H9 (cell line): ENCODE data around the gene TSEN15. TPM values are rescaled to one million over a fixed set of nuclear protein-coding genes. Genes with fewer than 3 reads are reported as not detected.

ENCODE experiments used
- DNase-seq: peaks from one replicate; pipeline ENCODE4 v3.0.0-alpha.2; 2017
- H2AFZ ChIP-seq: one replicate; pipeline ENCODE4 v1.6.1; 2013; ENCODE audit warnings: mild to moderate bottlenecking, low read length, control low read depth, moderate library complexity
- H2AK5ac ChIP-seq: 2 replicates; pipeline ENCODE4 v1.6.1; 2013; ENCODE audit warnings: low read length, control low read depth, mixed read lengths; ENCODE audit not compliant: insufficient read length
- H2BK120ac ChIP-seq: one replicate; pipeline ENCODE4 v1.6.1; 2013; ENCODE audit warnings: low read depth, mild to moderate bottlenecking, low read length, control low read depth, inconsistent platforms; ENCODE audit not compliant: poor library complexity, severe bottlenecking
- H2BK12ac ChIP-seq: 2 replicates; pipeline ENCODE4 v1.6.1; 2013; ENCODE audit warnings: low read length, control low read depth, mixed read lengths, low read depth; ENCODE audit not compliant: insufficient read length
- H2BK15ac ChIP-seq: 2 replicates; pipeline ENCODE4 v1.6.1; 2013; ENCODE audit warnings: low read depth, low read length, control low read depth
- H2BK20ac ChIP-seq: one replicate; pipeline ENCODE4 v1.6.1; 2013; ENCODE audit warnings: low read depth, mild to moderate bottlenecking, low read length, control low read depth, inconsistent platforms; ENCODE audit not compliant: poor library complexity, severe bottlenecking
- H2BK5ac ChIP-seq: 2 replicates; pipeline ENCODE4 v1.6.1; 2013; ENCODE audit warnings: low read length, control low read depth, mixed read lengths; ENCODE audit not compliant: insufficient read length
- H3K14ac ChIP-seq: 2 replicates; pipeline ENCODE4 v1.6.1; 2013; ENCODE audit warnings: low read length, control low read depth; ENCODE audit not compliant: insufficient read depth
- H3K18ac ChIP-seq: 2 replicates; pipeline ENCODE4 v1.6.1; 2013; ENCODE audit warnings: low read depth, mild to moderate bottlenecking, mixed read lengths, low read length, control low read depth; ENCODE audit not compliant: insufficient read length
- H3K23ac ChIP-seq: 2 replicates; pipeline ENCODE4 v1.6.1; 2013; ENCODE audit warnings: low read length, control low read depth, mixed read lengths, low read depth; ENCODE audit not compliant: insufficient read length
- H3K23me2 ChIP-seq: 2 replicates; pipeline ENCODE4 v1.6.1; 2013; ENCODE audit warnings: low read depth, mild to moderate bottlenecking, mixed read lengths, low read length, control low read depth; ENCODE audit not compliant: insufficient read length, poor library complexity, severe bottlenecking
- H3K27ac ChIP-seq: 2 replicates; pipeline ENCODE4 v1.5.1; 2013; ENCODE audit warnings: low read length, control low read depth, mixed read lengths, low read depth; ENCODE audit not compliant: insufficient read length
- H3K27me3 ChIP-seq: 2 replicates; pipeline ENCODE4 v1.6.1; 2013; ENCODE audit warnings: low read length, control low read depth, inconsistent platforms; ENCODE audit not compliant: insufficient read depth
- H3K4ac ChIP-seq: 2 replicates; pipeline ENCODE4 v1.6.1; 2013; ENCODE audit warnings: low read depth, mild to moderate bottlenecking, control low read depth, inconsistent platforms, low read length, moderate library complexity
- H3K4me1 ChIP-seq: 2 replicates; pipeline ENCODE4 v1.6.1; 2013; ENCODE audit warnings: low read length, control low read depth, inconsistent platforms; ENCODE audit not compliant: insufficient read depth
- H3K4me2 ChIP-seq: 2 replicates; pipeline ENCODE4 v1.6.1; 2013; ENCODE audit warnings: low read length, control low read depth, mixed read lengths; ENCODE audit not compliant: insufficient read length, insufficient read depth
- H3K56ac ChIP-seq: 2 replicates; pipeline ENCODE4 v1.6.1; 2013; ENCODE audit warnings: low read depth, mild to moderate bottlenecking, mixed read lengths, low read length, control low read depth; ENCODE audit not compliant: insufficient read length
- H3K79me1 ChIP-seq: 2 replicates; pipeline ENCODE4 v1.6.1; 2013; ENCODE audit warnings: low read depth, mild to moderate bottlenecking, moderate library complexity, low read length, control low read depth, inconsistent platforms; ENCODE audit not compliant: insufficient read depth, poor library complexity, severe bottlenecking
- H3K79me2 ChIP-seq: 2 replicates; pipeline ENCODE4 v1.6.1; 2013; ENCODE audit warnings: low read length, control low read depth, inconsistent platforms; ENCODE audit not compliant: insufficient read depth
- H3K9ac ChIP-seq: 2 replicates; pipeline ENCODE4 v1.6.1; 2013; ENCODE audit warnings: low read length, control low read depth, mixed read lengths; ENCODE audit not compliant: insufficient read length; ENCODE audit errors: extremely low read depth
- H3K9me3 ChIP-seq: one replicate; pipeline ENCODE4 v1.6.1; 2013; ENCODE audit warnings: low read depth, low read length, inconsistent platforms; ENCODE audit not compliant: control insufficient read depth
- H3T11ph ChIP-seq: one replicate; pipeline ENCODE4 v1.6.1; 2013; ENCODE audit warnings: mild to moderate bottlenecking, low read length, control low read depth, inconsistent platforms
- H4K20me1 ChIP-seq: one replicate; pipeline ENCODE4 v1.6.1; 2013; ENCODE audit not compliant: control insufficient read depth, insufficient read length, insufficient read depth
- H4K5ac ChIP-seq: 2 replicates; pipeline ENCODE4 v1.6.1; 2013; ENCODE audit warnings: low read depth, mild to moderate bottlenecking, mixed read lengths, low read length, control low read depth; ENCODE audit not compliant: insufficient read length
- H4K8ac ChIP-seq: replicated peaks from 2 replicates; pipeline ENCODE4 v1.6.1; 2013; ENCODE audit warnings: low read length, control low read depth, mixed read lengths, low read depth; ENCODE audit not compliant: insufficient read length
- H4K91ac ChIP-seq: 2 replicates; pipeline ENCODE4 v1.6.1; 2013; ENCODE audit warnings: low read depth, mild to moderate bottlenecking, moderate library complexity, mixed read lengths, low read length, control low read depth; ENCODE audit not compliant: insufficient read length
- H3K27ac Mint-ChIP-seq, 3 experiments: 2 replicates in 2 of 3; 3 replicates in 1 of 3; pipeline ENCODE4 v1.8.0; 2020 to 2021; ENCODE audit warnings: mixed read lengths in 3 of 3, mild to moderate bottlenecking in 1 of 3, moderate library complexity in 1 of 3
- H3K27me3 Mint-ChIP-seq: 2 replicates; pipeline ENCODE4 v1.8.0; 2021; ENCODE audit warnings: low read depth, mild to moderate bottlenecking, moderate library complexity, mixed read lengths
- H3K36me3 Mint-ChIP-seq, 3 experiments: 2 replicates in 2 of 3; 3 replicates in 1 of 3; pipeline ENCODE4 v1.8.0; 2020 to 2021; ENCODE audit warnings: low read depth in 3 of 3, mixed read lengths in 3 of 3; ENCODE audit not compliant: insufficient read depth in 1 of 3
- H3K4me1 Mint-ChIP-seq, 2 experiments: 2 replicates each; pipeline ENCODE4 v1.8.0; 2020; ENCODE audit warnings: mixed read lengths in 2 of 2
- H3K4me3 Mint-ChIP-seq, 2 experiments: 2 replicates in 1 of 2; 3 replicates in 1 of 2; pipeline ENCODE4 v1.8.0; 2020 to 2021; ENCODE audit warnings: mild to moderate bottlenecking in 2 of 2, mixed read lengths in 2 of 2, moderate library complexity in 1 of 2
- H3K9me3 Mint-ChIP-seq, 2 experiments: 2 replicates in 1 of 2; 3 replicates in 1 of 2; pipeline ENCODE4 v1.8.0; 2020; ENCODE audit warnings: mild to moderate bottlenecking in 2 of 2, mixed read lengths in 2 of 2, moderate library complexity in 1 of 2
- WGBS: extraction: QIAGEN DNeasy Blood & Tissue Kit; methylation state at CpG from one replicate; pipeline ENCODE4 v1.1.7; 2013; ENCODE audit warnings: missing lambda C conversion rate, low lambda C conversion rate, mixed read lengths; ENCODE audit not compliant: insufficient read length; ENCODE audit errors: extremely low coverage; 5-methylcytosine and 5-hydroxymethylcytosine counted together
- total RNA-seq: library from RNA; stranded (reverse); gene quantifications from 2 replicates; pipeline ENCODE4 v1.2.1, GENCODE V29; 2021
- TF ChIP-seq, protein P1 (sequence below): fragments of 200-600 bp; sonication (generic); conservative IDR thresholded peaks from 3 replicates; pipeline ENCODE4 v1.8.0; 2021; ENCODE audit warnings: antibody characterized with exemption, mild to moderate bottlenecking

TSEN15 gene
- total RNA-seq, 1 experiment from 2014 or later, result 21.9 TPM

DNA sequence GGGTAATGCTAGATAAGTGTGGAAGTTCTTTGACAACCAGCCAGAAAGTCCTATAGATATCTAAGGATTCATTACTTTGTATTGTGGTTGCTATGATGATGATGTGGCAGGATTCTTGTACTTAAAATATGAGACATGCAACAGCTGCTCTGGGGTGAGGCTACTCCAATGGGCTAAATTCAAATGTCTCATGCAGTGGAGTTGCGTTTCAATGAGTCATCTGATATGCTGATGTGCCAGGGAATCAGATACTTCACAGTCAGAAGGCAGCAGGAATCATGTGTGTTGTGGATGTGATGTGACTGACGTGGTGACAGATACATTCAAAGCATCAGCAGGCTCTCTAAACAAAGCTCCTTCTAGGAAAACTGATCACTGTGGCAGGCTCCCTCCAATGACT, 66.5 kb downstream of the TSEN15 start:
- H3K27me3 Mint-ChIP-seq, result no peaks in the 10 kb centered on the region
- H4K8ac ChIP-seq, result no peak overlapping the region
- H3K23ac ChIP-seq, result no peak overlapping the region
- no peaks in the 10 kb centered on the region for H3K9me3 Mint-ChIP-seq
- no peak overlapping the region for H3K9ac ChIP-seq
- H2AFZ ChIP-seq, result no peak overlapping the region
- H3K79me2 ChIP-seq, result no peaks in the 10 kb centered on the region
- H3K4me3 Mint-ChIP-seq, result no peak overlapping the region
- no peak overlapping the region for H2BK15ac ChIP-seq
- no peak overlapping the region for H2BK120ac ChIP-seq
- H3K4ac ChIP-seq, result no peak overlapping the region
- no peaks in the 10 kb centered on the region for H3K4me1 ChIP-seq
- H2AK5ac ChIP-seq, result no peak overlapping the region
- peaks cover 3% of the 10 kb centered on the region in 2 experiments; a peak in 2 of 4 replicates for H3K4me1 Mint-ChIP-seq
- H3K18ac ChIP-seq, result no peak overlapping the region
- no peak overlapping the region for H2BK12ac ChIP-seq
- no peaks in the 10 kb centered on the region for H3K23me2 ChIP-seq
- whole genome bisulfite sequencing, result no CpG with 5 or more reads among the region's 2 CpGs
- H2BK5ac ChIP-seq, result no peak overlapping the region
- H3K27ac ChIP-seq, result no peak overlapping the region
- TF ChIP-seq, protein P1, sequence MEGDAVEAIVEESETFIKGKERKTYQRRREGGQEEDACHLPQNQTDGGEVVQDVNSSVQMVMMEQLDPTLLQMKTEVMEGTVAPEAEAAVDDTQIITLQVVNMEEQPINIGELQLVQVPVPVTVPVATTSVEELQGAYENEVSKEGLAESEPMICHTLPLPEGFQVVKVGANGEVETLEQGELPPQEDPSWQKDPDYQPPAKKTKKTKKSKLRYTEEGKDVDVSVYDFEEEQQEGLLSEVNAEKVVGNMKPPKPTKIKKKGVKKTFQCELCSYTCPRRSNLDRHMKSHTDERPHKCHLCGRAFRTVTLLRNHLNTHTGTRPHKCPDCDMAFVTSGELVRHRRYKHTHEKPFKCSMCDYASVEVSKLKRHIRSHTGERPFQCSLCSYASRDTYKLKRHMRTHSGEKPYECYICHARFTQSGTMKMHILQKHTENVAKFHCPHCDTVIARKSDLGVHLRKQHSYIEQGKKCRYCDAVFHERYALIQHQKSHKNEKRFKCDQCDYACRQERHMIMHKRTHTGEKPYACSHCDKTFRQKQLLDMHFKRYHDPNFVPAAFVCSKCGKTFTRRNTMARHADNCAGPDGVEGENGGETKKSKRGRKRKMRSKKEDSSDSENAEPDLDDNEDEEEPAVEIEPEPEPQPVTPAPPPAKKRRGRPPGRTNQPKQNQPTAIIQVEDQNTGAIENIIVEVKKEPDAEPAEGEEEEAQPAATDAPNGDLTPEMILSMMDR, result no peak
- H3K14ac ChIP-seq, result no peak overlapping the region
- no peaks in the 10 kb centered on the region for H3K9me3 ChIP-seq
- DNase-seq, result no peak
- H4K5ac ChIP-seq, result no peak overlapping the region
- no peak overlapping the region for H3K4me2 ChIP-seq
- no peak overlapping the region for H2BK20ac ChIP-seq
- no peak overlapping the region for H3K27ac Mint-ChIP-seq
- no peaks in the 10 kb centered on the region for H4K20me1 ChIP-seq
- no peak overlapping the region for H4K91ac ChIP-seq
- H3K27me3 ChIP-seq, result no peaks in the 10 kb centered on the region
- H3K36me3 Mint-ChIP-seq, result no peaks in the 10 kb centered on the region
- no peak overlapping the region for H3T11ph ChIP-seq
- H3K56ac ChIP-seq, result no peak overlapping the region
- H3K79me1 ChIP-seq, result no peaks in the 10 kb centered on the region

Other genes starting within 250 kb of the TSEN15 start
- gene RGL1, start 246.6 kb upstream of the TSEN15 start, total RNA-seq, result 1.4 TPM in 2 replicates
- gene COLGALT2, start 14.0 kb upstream of the TSEN15 start, total RNA-seq, result 1.2 and 1.4 TPM in 2 replicates